ENCODE measurements around the gene ADAM29. TPM values are rescaled to one million over a fixed set of nuclear protein-coding genes. Genes with fewer than 3 reads are reported as not detected.

The ADAM29 gene
- total and polyA plus RNA-seq, 2 donors (not counting 1 experiment from before 2014, with no cell fraction given), result not detected

DNA sequence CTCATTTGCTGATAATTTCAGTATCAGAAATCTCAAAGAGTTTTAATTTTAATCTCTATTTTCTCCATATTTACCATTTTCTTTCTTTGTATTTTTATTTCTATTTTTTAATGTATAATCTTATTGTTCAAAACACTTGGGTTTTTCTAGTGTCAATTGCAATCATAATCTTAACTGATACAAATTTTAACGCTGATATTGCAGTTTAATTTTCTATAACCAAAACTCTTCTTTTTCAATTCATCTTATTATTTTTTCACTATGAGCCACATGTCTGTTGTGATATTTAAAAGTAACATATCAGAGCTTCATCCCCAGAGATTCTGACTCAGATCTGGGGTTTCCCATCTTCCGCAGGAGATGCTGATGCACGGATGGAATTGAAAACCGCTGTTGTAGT is 16.2 kb downstream of the ADAM29 start:
- DNase-seq (no peak), ATAC-seq (ENCODE audit: low read depth) (no peak)
- H3K4me2 ChIP-seq (replicated peaks; ENCODE audit: low read depth, low read length, poor library complexity, severe bottlenecking), result no peak overlapping the region
- 90% methylated on average over 2 of the region's 4 CpGs for WGBS (ENCODE audit: insufficient coverage)
- no peaks in the 10 kb centered on the region for H3K79me2 ChIP-seq (ENCODE audit: control insufficient read depth, insufficient read depth, low read length)
- peaks cover 11% of the 10 kb centered on the region for H3K4me1 Mint-ChIP-seq
- no peak overlapping the region for H2AFZ ChIP-seq (ENCODE audit: insufficient read depth, low read depth, low read length, poor library complexity, severe bottlenecking)
- H4K20me1 ChIP-seq (ENCODE audit: control insufficient read depth, insufficient read depth, low read length, poor library complexity, severe bottlenecking), result no peaks in the 10 kb centered on the region
- H3K36me3 ChIP-seq (replicated peaks in 1 of 2; ENCODE audit: control extremely low read depth in 1 of 2, control insufficient read depth in 1 of 2, extremely low read depth in 1 of 2, insufficient read depth in 2 of 2, low read length in 1 of 2), result no peaks in the 10 kb centered on the region
- no peak overlapping the region for H3K4me3 ChIP-seq (ENCODE audit: control extremely low read depth in 1 of 5, extremely low read depth in 1 of 5, insufficient read depth in 1 of 5, low read depth in 2 of 5, low read length in 4 of 5)
- H3K4me1 ChIP-seq (ENCODE audit: control insufficient read depth in 2 of 2, insufficient read depth in 2 of 2, low read length in 2 of 2), result no peaks in the 10 kb centered on the region
- ChIA-PET POLR2A (no interaction called here), CTCF (no interaction called here)
- no peak overlapping the region for H3K27ac ChIP-seq (ENCODE audit: low read length in 2 of 2)
- intact Hi-C loops (cut with micrococcal nuclease), result no loop called here
- H3K9me3 ChIP-seq (ENCODE audit: control extremely low read depth in 1 of 3, control insufficient read depth in 2 of 3, insufficient read depth in 1 of 3, low read length in 2 of 3), result no peaks in the 10 kb centered on the region
- H3K4me3 Mint-ChIP-seq, result no peak overlapping the region
- no peaks in the 10 kb centered on the region for H3K27me3 ChIP-seq (replicated peaks in 1 of 4; ENCODE audit: control extremely low read depth in 1 of 4, control insufficient read depth in 3 of 4, insufficient read depth in 4 of 4, low read length in 3 of 4)
- TF ChIP-seq, protein P1, sequence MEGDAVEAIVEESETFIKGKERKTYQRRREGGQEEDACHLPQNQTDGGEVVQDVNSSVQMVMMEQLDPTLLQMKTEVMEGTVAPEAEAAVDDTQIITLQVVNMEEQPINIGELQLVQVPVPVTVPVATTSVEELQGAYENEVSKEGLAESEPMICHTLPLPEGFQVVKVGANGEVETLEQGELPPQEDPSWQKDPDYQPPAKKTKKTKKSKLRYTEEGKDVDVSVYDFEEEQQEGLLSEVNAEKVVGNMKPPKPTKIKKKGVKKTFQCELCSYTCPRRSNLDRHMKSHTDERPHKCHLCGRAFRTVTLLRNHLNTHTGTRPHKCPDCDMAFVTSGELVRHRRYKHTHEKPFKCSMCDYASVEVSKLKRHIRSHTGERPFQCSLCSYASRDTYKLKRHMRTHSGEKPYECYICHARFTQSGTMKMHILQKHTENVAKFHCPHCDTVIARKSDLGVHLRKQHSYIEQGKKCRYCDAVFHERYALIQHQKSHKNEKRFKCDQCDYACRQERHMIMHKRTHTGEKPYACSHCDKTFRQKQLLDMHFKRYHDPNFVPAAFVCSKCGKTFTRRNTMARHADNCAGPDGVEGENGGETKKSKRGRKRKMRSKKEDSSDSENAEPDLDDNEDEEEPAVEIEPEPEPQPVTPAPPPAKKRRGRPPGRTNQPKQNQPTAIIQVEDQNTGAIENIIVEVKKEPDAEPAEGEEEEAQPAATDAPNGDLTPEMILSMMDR (IDR thresholded peaks at IDR 0.05), result no peak
- no peak for TF ChIP-seq EZH2 (IDR thresholded peaks at IDR 0.05; ENCODE audit: borderline replicate concordance, insufficient read depth, low read depth, low read length, poor library complexity, severe bottlenecking)
- H3K27me3 Mint-ChIP-seq, result no peaks in the 10 kb centered on the region
- H3K9ac ChIP-seq (ENCODE audit: low read length), result no peak overlapping the region
- H3K27ac Mint-ChIP-seq, result no peak overlapping the region
- H3K9me3 Mint-ChIP-seq (ENCODE audit: insufficient read depth), result no peaks in the 10 kb centered on the region

DNA sequence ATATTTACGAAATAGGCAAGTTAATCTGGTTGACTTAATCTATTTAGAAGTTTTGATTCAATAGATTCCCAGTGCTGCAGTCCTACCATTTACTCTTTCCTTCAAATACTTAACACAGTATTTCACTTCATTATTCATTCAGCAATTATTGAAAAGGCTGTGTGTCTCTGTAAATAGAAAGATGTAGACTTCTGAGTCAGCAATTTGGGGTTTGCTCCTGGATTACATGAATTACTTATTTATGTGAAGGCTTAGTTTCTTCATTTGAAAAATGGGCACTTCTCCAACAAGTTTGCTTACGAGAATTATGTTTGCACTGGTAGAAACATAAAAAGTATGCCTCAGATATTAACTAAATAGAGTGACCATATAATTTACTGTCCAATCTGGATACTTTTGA is 17.4 kb downstream of the ADAM29 start:
- Mint-ChIP-seq H3K27me3 (no peaks in the 10 kb centered on the region), H3K4me1 (peaks cover 11% of the 10 kb centered on the region), H3K27ac (no peak overlapping the region), H3K9me3 (ENCODE audit: insufficient read depth) (no peaks in the 10 kb centered on the region), H3K4me3 (no peak overlapping the region)
- POLR2A ChIA-PET, result no interaction called here
- TF ChIP-seq, protein P1 (IDR thresholded peaks at IDR 0.05), result no peak
- TF ChIP-seq EZH2 (IDR thresholded peaks at IDR 0.05; ENCODE audit: borderline replicate concordance, insufficient read depth, low read depth, low read length, poor library complexity, severe bottlenecking), result no peak
- Histone ChIP-seq H3K27me3 (replicated peaks in 1 of 4; ENCODE audit: control extremely low read depth in 1 of 4, control insufficient read depth in 3 of 4, insufficient read depth in 4 of 4, low read length in 3 of 4) (no peaks in the 10 kb centered on the region), H3K9ac (ENCODE audit: low read length) (no peak overlapping the region), H3K4me1 (ENCODE audit: control insufficient read depth in 2 of 2, insufficient read depth in 2 of 2, low read length in 2 of 2) (no peaks in the 10 kb centered on the region), H3K27ac (ENCODE audit: low read length in 2 of 2) (no peak overlapping the region), H4K20me1 (ENCODE audit: control insufficient read depth, insufficient read depth, low read length, poor library complexity, severe bottlenecking) (no peaks in the 10 kb centered on the region), H3K79me2 (ENCODE audit: control insufficient read depth, insufficient read depth, low read length) (no peaks in the 10 kb centered on the region), H3K9me3 (ENCODE audit: control extremely low read depth in 1 of 3, control insufficient read depth in 2 of 3, insufficient read depth in 1 of 3, low read length in 2 of 3) (no peaks in the 10 kb centered on the region), H3K4me2 (replicated peaks; ENCODE audit: low read depth, low read length, poor library complexity, severe bottlenecking) (no peak overlapping the region), H3K4me3 (ENCODE audit: control extremely low read depth in 1 of 5, extremely low read depth in 1 of 5, insufficient read depth in 1 of 5, low read depth in 2 of 5, low read length in 4 of 5) (no peak overlapping the region), H2AFZ (ENCODE audit: insufficient read depth, low read depth, low read length, poor library complexity, severe bottlenecking) (no peak overlapping the region), H3K36me3 (replicated peaks in 1 of 2; ENCODE audit: control extremely low read depth in 1 of 2, control insufficient read depth in 1 of 2, extremely low read depth in 1 of 2, insufficient read depth in 2 of 2, low read length in 1 of 2) (no peaks in the 10 kb centered on the region)
- ATAC-seq (ENCODE audit: low read depth) (no peak), DNase-seq (no peak)
- intact Hi-C loops (cut with micrococcal nuclease), result no loop called here
- CTCF ChIA-PET, result no interaction called here
- no CpG with 5 or more reads among the region's 2 CpGs for WGBS (ENCODE audit: insufficient coverage)
